ENCODE data around the gene STX4.

The STX4 gene

DNA sequence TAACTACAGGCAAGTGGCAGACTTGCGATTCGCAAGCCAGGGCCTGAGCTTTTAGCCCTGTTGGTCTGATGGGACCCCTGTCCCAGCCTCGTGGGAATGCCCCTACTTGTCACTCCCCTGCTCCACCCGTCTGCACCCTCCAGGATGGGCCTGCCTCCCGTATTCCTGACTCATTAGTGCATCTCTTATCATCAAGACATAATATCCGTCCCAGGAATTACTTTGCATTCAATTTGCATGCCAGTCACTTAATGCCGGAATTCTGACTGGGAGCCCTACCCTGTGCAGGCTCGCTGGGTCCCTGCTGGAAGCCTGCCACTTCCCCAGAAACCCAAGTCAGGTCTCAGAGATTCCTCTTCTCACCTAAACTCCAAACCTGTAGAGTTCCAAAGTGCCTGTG is 52.1 kb downstream of the STX4 start:
- H3K36me3 ChIP-seq (ENCODE audit: insufficient read depth): no peaks in the 10 kb centered on the region; the same call in 1 of the 2 replicates
- no peak overlapping the region for H3K4me2 ChIP-seq
- no peaks in the 10 kb centered on the region for H3K27me3 ChIP-seq (ENCODE audit: insufficient read depth, low read depth)
- no peak overlapping the region for H3K27ac ChIP-seq
- no peak overlapping the region for H3K4me3 ChIP-seq (IDR thresholded peaks at IDR 0.05; ENCODE audit: insufficient read depth, low read depth, low read length)
- H2AFZ ChIP-seq (ENCODE audit: low read depth): no peak overlapping the region
- no peaks in the 10 kb centered on the region for H3K79me2 ChIP-seq (ENCODE audit: insufficient read depth, low read depth)
- no peak overlapping the region for H3K9ac ChIP-seq
- H4K20me1 ChIP-seq (ENCODE audit: insufficient read depth): no peaks in the 10 kb centered on the region
- no peaks in the 10 kb centered on the region for H3K4me1 ChIP-seq (ENCODE audit: low read depth, poor library complexity, severe bottlenecking)
- TF ChIP-seq, protein P1, sequence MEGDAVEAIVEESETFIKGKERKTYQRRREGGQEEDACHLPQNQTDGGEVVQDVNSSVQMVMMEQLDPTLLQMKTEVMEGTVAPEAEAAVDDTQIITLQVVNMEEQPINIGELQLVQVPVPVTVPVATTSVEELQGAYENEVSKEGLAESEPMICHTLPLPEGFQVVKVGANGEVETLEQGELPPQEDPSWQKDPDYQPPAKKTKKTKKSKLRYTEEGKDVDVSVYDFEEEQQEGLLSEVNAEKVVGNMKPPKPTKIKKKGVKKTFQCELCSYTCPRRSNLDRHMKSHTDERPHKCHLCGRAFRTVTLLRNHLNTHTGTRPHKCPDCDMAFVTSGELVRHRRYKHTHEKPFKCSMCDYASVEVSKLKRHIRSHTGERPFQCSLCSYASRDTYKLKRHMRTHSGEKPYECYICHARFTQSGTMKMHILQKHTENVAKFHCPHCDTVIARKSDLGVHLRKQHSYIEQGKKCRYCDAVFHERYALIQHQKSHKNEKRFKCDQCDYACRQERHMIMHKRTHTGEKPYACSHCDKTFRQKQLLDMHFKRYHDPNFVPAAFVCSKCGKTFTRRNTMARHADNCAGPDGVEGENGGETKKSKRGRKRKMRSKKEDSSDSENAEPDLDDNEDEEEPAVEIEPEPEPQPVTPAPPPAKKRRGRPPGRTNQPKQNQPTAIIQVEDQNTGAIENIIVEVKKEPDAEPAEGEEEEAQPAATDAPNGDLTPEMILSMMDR (conservative IDR thresholded peaks at IDR 0.05; ENCODE audit: low read depth, low read length): no peak

DNA sequence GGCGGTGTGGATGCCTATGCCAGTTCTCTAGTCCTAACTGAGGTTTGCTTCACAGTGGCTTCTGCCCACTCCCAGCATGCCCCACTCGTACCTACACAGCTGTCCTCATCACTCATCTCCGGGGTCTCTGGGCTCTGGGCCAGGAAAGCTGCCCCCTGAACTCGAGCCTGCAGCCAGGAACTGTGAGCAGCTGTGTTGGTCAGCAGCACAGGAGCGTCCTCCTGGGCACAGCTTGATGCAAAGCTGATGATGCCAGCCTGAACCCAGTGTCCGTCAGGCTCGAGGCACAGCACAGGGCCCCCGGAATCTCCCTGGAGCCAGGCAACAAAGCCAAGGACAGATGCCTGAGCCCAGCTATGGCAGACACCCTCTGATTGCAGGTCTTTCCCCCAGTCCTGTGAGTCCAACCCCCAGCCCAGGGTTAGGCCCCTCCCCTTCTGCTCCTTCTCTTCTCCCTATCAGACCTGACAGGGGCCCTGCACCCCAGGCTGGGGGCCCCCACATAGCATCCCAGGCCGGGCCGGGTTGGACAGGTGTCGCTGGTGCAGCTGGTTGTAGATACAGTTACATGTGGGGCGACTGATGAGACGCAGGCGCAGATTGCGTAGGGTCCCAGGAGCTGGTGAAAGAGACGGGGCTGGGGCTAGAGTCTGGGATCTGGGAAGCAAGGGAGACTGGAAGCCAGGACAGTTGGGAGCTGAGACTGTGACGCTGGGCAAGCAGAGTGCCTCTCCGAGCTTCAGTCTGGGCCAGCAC is 52.7 kb downstream of the STX4 start:
- Histone ChIP-seq H3K36me3 (ENCODE audit: insufficient read depth) (no peaks in the 10 kb centered on the region; the same call in 1 of the 2 replicates), H3K27ac (no peak overlapping the region), H4K20me1 (ENCODE audit: insufficient read depth) (no peaks in the 10 kb centered on the region), H3K9ac (no peak overlapping the region), H3K4me2 (no peak overlapping the region), H3K79me2 (ENCODE audit: insufficient read depth, low read depth) (no peaks in the 10 kb centered on the region), H3K4me3 (IDR thresholded peaks at IDR 0.05; ENCODE audit: insufficient read depth, low read depth, low read length) (no peak overlapping the region), H3K4me1 (ENCODE audit: low read depth, poor library complexity, severe bottlenecking) (no peaks in the 10 kb centered on the region), H3K27me3 (ENCODE audit: insufficient read depth, low read depth) (no peaks in the 10 kb centered on the region), H2AFZ (ENCODE audit: low read depth) (no peak overlapping the region)
- TF ChIP-seq, protein P1 (conservative IDR thresholded peaks at IDR 0.05; ENCODE audit: low read depth, low read length): no peak

DNA sequence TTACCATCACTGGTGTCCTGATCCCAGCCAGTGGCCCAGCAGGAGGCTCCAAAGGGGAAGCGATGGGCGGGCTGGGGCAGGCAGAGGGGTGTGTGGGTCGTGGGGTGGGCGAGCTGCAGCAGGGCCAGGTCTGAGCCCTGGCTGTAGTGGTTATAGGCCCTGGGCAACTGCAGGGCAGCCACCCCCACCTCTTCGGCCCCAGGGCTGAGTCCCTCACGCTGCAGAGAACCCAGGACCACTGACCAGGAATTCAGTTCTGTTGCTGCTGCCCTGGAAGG is 53.2 kb downstream of the STX4 start:
- Histone ChIP-seq H4K20me1 (ENCODE audit: insufficient read depth) (no peaks in the 10 kb centered on the region), H3K4me1 (ENCODE audit: low read depth, poor library complexity, severe bottlenecking) (no peaks in the 10 kb centered on the region), H3K27me3 (ENCODE audit: insufficient read depth, low read depth) (no peaks in the 10 kb centered on the region), H3K9ac (no peak overlapping the region), H3K36me3 (ENCODE audit: insufficient read depth) (no peaks in the 10 kb centered on the region), H2AFZ (ENCODE audit: low read depth) (no peak overlapping the region), H3K79me2 (ENCODE audit: insufficient read depth, low read depth) (0 out of 2 replicates have a peak, but pooled peaks cover 3% of the 10 kb centered on the region), H3K4me3 (IDR thresholded peaks at IDR 0.05; ENCODE audit: insufficient read depth, low read depth, low read length) (no peak overlapping the region), H3K4me2 (no peak overlapping the region), H3K27ac (no peak overlapping the region)
- TF ChIP-seq, protein P1 (conservative IDR thresholded peaks at IDR 0.05; ENCODE audit: low read depth, low read length): no peak

DNA sequence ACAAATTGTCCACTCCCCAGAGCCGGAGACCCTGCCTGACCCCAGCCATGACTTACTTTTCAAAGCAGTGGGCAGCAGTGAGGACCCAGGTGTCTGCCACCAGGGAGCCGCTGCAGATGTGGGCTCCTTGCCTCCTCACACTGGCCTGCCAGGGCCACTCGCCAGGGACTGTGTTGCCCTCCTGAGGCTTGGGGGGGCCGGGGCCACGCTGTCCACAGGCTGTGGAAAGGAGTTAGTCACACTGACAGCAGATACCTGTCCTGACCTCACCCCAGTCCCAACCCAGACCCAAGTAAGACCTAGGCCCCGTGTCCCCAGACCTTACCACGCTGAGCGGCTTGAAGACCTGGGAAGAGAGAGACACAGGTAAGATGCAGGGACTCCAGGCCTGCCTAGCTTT is 54.1 kb downstream of the STX4 start:
- Histone ChIP-seq H3K79me2 (ENCODE audit: insufficient read depth, low read depth) (0 out of 2 replicates have a peak, but pooled peaks cover 8% of the 10 kb centered on the region), H3K27ac (no peak overlapping the region), H3K4me1 (ENCODE audit: low read depth, poor library complexity, severe bottlenecking) (no peaks in the 10 kb centered on the region), H4K20me1 (ENCODE audit: insufficient read depth) (no peaks in the 10 kb centered on the region), H3K27me3 (ENCODE audit: insufficient read depth, low read depth) (no peaks in the 10 kb centered on the region), H3K4me2 (no peak overlapping the region), H3K36me3 (ENCODE audit: insufficient read depth) (no peaks in the 10 kb centered on the region), H3K4me3 (IDR thresholded peaks at IDR 0.05; ENCODE audit: insufficient read depth, low read depth, low read length) (no peak overlapping the region), H3K9ac (no peak overlapping the region), H2AFZ (ENCODE audit: low read depth) (no peak overlapping the region)
- TF ChIP-seq, protein P1 (conservative IDR thresholded peaks at IDR 0.05; ENCODE audit: low read depth, low read length): no peak

Measured in KMS-11 (cell line).